HEK293 (cell line): ENCODE data around the gene SERPINB7.

ENCODE experiments used
- CTCF ChIA-PET: fragments of 350-600 bp; formaldehyde crosslinking; extraction: SDS; loops from one replicate; lab custom pipeline; 2021; ENCODE audit warnings: antibody characterized with exemption; lab: Yijun Ruan, JAX
- POLR2A ChIA-PET: fragments of 300-600 bp; formaldehyde crosslinking; extraction: SDS; loops from one replicate; lab custom pipeline; 2020; ENCODE audit warnings: antibody characterized with exemption, inconsistent platforms; lab: Yijun Ruan, JAX
- H3K27ac ChIP-seq: fragments of 200-500 bp; sonication (Bioruptor generic); 2 replicates; pipeline ENCODE4 v1.5.1; 2014; ENCODE audit warnings: low read depth, low read length, control low read depth, inconsistent platforms; ENCODE audit errors: extremely low read depth
- H3K36me3 ChIP-seq, 2 experiments: fragments of 200-500 bp in 1 of 2; sonication (Bioruptor generic) in 1 of 2; 1 replicate in 1 of 2; 2 replicates in 1 of 2; pipeline ENCODE4 v1.5.1; 2014 to 2017; ENCODE audit warnings: inconsistent platforms in 2 of 2, low read length in 2 of 2; ENCODE audit not compliant: control insufficient read depth in 2 of 2, insufficient read depth in 1 of 2
- H3K4me1 ChIP-seq: fragments of 200-500 bp; sonication (Bioruptor generic); 2 replicates; pipeline ENCODE4 v1.5.1; 2014; ENCODE audit warnings: mild to moderate bottlenecking, low read length, inconsistent platforms; ENCODE audit not compliant: control insufficient read depth, insufficient read depth
- H3K4me3 ChIP-seq: 2 replicates; pipeline ENCODE4 v1.5.1; 2011; ENCODE audit warnings: low read depth, mild to moderate bottlenecking, control low read depth, low read length, moderate library complexity
- H3K9me3 ChIP-seq: fragments of 200-500 bp; sonication (Bioruptor generic); 2 replicates; pipeline ENCODE4 v1.5.1; 2014; ENCODE audit warnings: low read depth, low read length, inconsistent platforms; ENCODE audit not compliant: control insufficient read depth, insufficient read depth
- BCL11A ChIP-seq: fragments of 450-650 bp; formaldehyde crosslinking; IDR thresholded peaks from 2 replicates; pipeline ENCODE4 v1.5.1; 2016; ENCODE audit warnings: low read depth, missing biosample characterization, missing genetic modification characterization
- HIC1 ChIP-seq: fragments of 450-650 bp; formaldehyde crosslinking; IDR thresholded peaks from 2 replicates; pipeline ENCODE4 v1.5.1; 2016; ENCODE audit warnings: missing biosample characterization, missing genetic modification characterization
- KLF9 ChIP-seq: fragments of 450-650 bp; formaldehyde crosslinking; IDR thresholded peaks from 2 replicates; pipeline ENCODE4 v1.5.1; 2016; ENCODE audit warnings: missing biosample characterization, missing genetic modification characterization, low read depth
- MYNN ChIP-seq: fragments of 450-650 bp; formaldehyde crosslinking; IDR thresholded peaks from 2 replicates; pipeline ENCODE4 v1.5.1; 2016; ENCODE audit warnings: missing biosample characterization, missing genetic modification characterization, borderline replicate concordance
- SP3 ChIP-seq: fragments of 450-650 bp; formaldehyde crosslinking; IDR thresholded peaks from 2 replicates; pipeline ENCODE4 v1.5.1; 2016; ENCODE audit warnings: missing biosample characterization, missing genetic modification characterization
- WT1 ChIP-seq: fragments of 450-650 bp; formaldehyde crosslinking; IDR thresholded peaks from 2 replicates; pipeline ENCODE4 v1.5.1; 2016; ENCODE audit warnings: missing biosample characterization, missing genetic modification characterization
- ZBTB10 ChIP-seq: fragments of 450-650 bp; formaldehyde crosslinking; IDR thresholded peaks from 2 replicates; pipeline ENCODE4 v1.5.1; 2016; ENCODE audit warnings: missing biosample characterization, missing genetic modification characterization
- ZBTB6 ChIP-seq: fragments of 450-650 bp; formaldehyde crosslinking; IDR thresholded peaks from 2 replicates; pipeline ENCODE4 v1.5.1; 2017; ENCODE audit warnings: missing biosample characterization, missing genetic modification characterization
- ZNF121 ChIP-seq: fragments of 450-650 bp; formaldehyde crosslinking; IDR thresholded peaks from 2 replicates; pipeline ENCODE4 v1.5.1; 2016; ENCODE audit warnings: missing biosample characterization, missing genetic modification characterization
- ZNF274 ChIP-seq, 2 experiments: fragments of 200-500 bp in 1 of 2; fragments of 450-650 bp in 1 of 2; sonication (Bioruptor generic) in 1 of 2; formaldehyde crosslinking in 1 of 2; IDR thresholded peaks; 2 replicates each; pipeline versions ENCODE4 v1.5.1 to v1.6.1; 2014 to 2016; ENCODE audit warnings: borderline replicate concordance in 1 of 2, inconsistent platforms in 1 of 2, low read length in 1 of 2, missing biosample characterization in 1 of 2, missing genetic modification characterization in 1 of 2
- ZNF354C ChIP-seq: fragments of 450-650 bp; formaldehyde crosslinking; IDR thresholded peaks from 2 replicates; pipeline ENCODE4 v1.5.1; 2016; ENCODE audit warnings: missing biosample characterization, missing genetic modification characterization, low read depth, borderline replicate concordance
- ZNF513 ChIP-seq: fragments of 450-650 bp; IDR thresholded peaks from 2 replicates; pipeline ENCODE4 v1.5.1; 2018; ENCODE audit warnings: missing biosample characterization, missing genetic modification characterization
- ZNF555 ChIP-seq: fragments of 450-650 bp; formaldehyde crosslinking; conservative IDR thresholded peaks from 2 replicates; pipeline ENCODE4 v1.5.1; 2017; ENCODE audit warnings: missing biosample characterization, mild to moderate bottlenecking, missing genetic modification characterization, inconsistent platforms
- ZNF639 ChIP-seq: fragments of 450-650 bp; formaldehyde crosslinking; IDR thresholded peaks from 2 replicates; pipeline ENCODE4 v1.5.1; 2016; ENCODE audit warnings: missing biosample characterization, missing genetic modification characterization
- ZNF660 ChIP-seq: fragments of 450-650 bp; IDR thresholded peaks from 2 replicates; pipeline ENCODE4 v1.5.1; 2018; ENCODE audit warnings: missing biosample characterization, mild to moderate bottlenecking, missing genetic modification characterization
- ZXDB ChIP-seq: fragments of 450-650 bp; formaldehyde crosslinking; IDR thresholded peaks from 2 replicates; pipeline ENCODE4 v1.5.1; 2016; ENCODE audit warnings: missing biosample characterization, missing genetic modification characterization
- TF ChIP-seq, protein P1 (sequence below): fragments of 450-650 bp; formaldehyde crosslinking; IDR thresholded peaks from 2 replicates; pipeline ENCODE4 v1.5.1; 2016; ENCODE audit warnings: missing biosample characterization, missing genetic modification characterization
- TF ChIP-seq, protein P2 (sequence below): fragments of 450-650 bp; formaldehyde crosslinking; IDR thresholded peaks from 2 replicates; pipeline ENCODE4 v1.5.1; 2016; ENCODE audit warnings: missing biosample characterization, missing genetic modification characterization

Gene SERPINB7

GRCh38 chr18:63801343-63801742 lies 26.1 kb downstream of the SERPINB7 start (continued):
- no peak for TF ChIP-seq ZXDB (tag by site-specific recombination)

- no peaks in the 10 kb centered on the region for H3K9me3 ChIP-seq
- H3K4me1 ChIP-seq, result no peaks in the 10 kb centered on the region
- TF ChIP-seq ZNF121, result no peak
- TF ChIP-seq ZNF639 (tag by site-specific recombination), result no peak
- no peak for TF ChIP-seq ZNF555 (tag by site-specific recombination)
- TF ChIP-seq ZNF660 (tag by site-specific recombination), result no peak
- TF ChIP-seq KLF9 (tag by site-specific recombination), result no peak
- TF ChIP-seq SP3 (tag by site-specific recombination), result no peak
- TF ChIP-seq, protein P1, sequence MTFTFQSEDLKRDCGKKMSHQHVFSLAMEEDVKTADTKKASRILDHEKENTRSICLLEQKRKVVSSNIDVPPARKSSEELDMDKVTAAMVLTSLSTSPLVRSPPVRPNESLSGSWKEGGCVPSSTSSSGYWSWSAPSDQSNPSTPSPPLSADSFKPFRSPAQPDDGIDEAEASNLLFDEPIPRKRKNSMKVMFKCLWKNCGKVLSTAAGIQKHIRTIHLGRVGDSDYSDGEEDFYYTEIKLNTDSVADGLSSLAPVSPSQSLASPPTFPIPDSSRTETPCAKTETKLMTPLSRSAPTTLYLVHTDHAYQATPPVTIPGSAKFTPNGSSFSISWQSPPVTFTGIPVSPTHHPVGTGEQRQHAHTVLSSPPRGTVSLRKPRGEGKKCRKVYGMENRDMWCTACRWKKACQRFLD, result no peak
- TF ChIP-seq ZNF513 (tag by site-specific recombination), result no peak
- no peak for TF ChIP-seq BCL11A (tag by site-specific recombination)
- TF ChIP-seq, protein P2, sequence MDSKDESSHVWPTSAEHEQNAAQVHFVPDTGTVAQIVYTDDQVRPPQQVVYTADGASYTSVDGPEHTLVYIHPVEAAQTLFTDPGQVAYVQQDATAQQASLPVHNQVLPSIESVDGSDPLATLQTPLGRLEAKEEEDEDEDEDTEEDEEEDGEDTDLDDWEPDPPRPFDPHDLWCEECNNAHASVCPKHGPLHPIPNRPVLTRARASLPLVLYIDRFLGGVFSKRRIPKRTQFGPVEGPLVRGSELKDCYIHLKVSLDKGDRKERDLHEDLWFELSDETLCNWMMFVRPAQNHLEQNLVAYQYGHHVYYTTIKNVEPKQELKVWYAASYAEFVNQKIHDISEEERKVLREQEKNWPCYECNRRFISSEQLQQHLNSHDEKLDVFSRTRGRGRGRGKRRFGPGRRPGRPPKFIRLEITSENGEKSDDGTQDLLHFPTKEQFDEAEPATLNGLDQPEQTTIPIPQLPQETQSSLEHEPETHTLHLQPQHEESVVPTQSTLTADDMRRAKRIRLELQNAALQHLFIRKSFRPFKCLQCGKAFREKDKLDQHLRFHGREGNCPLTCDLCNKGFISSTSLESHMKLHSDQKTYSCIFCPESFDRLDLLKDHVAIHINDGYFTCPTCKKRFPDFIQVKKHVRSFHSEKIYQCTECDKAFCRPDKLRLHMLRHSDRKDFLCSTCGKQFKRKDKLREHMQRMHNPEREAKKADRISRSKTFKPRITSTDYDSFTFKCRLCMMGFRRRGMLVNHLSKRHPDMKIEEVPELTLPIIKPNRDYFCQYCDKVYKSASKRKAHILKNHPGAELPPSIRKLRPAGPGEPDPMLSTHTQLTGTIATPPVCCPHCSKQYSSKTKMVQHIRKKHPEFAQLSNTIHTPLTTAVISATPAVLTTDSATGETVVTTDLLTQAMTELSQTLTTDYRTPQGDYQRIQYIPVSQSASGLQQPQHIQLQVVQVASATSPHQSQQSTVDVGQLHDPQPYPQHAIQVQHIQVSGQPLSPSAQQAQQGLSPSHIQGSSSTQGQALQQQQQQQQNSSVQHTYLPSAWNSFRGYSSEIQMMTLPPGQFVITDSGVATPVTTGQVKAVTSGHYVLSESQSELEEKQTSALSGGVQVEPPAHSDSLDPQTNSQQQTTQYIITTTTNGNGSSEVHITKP, result no peak
- TF ChIP-seq ZNF354C (tag by site-specific recombination), result no peak
- no peak for TF ChIP-seq ZXDB (tag by site-specific recombination)
- TF ChIP-seq ZNF274 (IDR thresholded peaks at IDR 0.05; ENCODE audit: low read length), result no peak
- TF ChIP-seq ZNF274 (tag by site-specific recombination; IDR thresholded peaks at IDR 0.05; ENCODE audit: borderline replicate concordance), result no peak
- no peak for TF ChIP-seq WT1 (tag by site-specific recombination)
- no peak overlapping the region for H3K27ac ChIP-seq
- H3K4me3 ChIP-seq, result no peak overlapping the region
- CTCF ChIA-PET, result interaction anchor here (0.5 kb wide), 1 partner anchor 257 kb away, joined by 3 read pairs; no protein-coding TSS in a partner anchor
- POLR2A ChIA-PET, result no interaction called here
- no peaks in the 10 kb centered on the region for H3K36me3 ChIP-seq
These were observed 32.9 kb downstream of the SERPINB7 start for GRCh38 chr18:63808125-63808524.

- ChIA-PET POLR2A (no interaction called here), CTCF (interaction anchor here (0.7 to 0.9 kb wide), 2 partner anchors 16 to 299 kb away, joined by 3 read pairs; no protein-coding TSS in a partner anchor)
- H3K4me3 ChIP-seq, result no peak overlapping the region
- no peak overlapping the region for H3K27ac ChIP-seq
- H3K9me3 ChIP-seq, result no peaks in the 10 kb centered on the region
- no peaks in the 10 kb centered on the region for H3K36me3 ChIP-seq
- no peaks in the 10 kb centered on the region for H3K4me1 ChIP-seq
- no peak for TF ChIP-seq ZBTB6
- TF ChIP-seq ZBTB10, result no peak
- no peak for TF ChIP-seq HIC1
- no peak for TF ChIP-seq MYNN (tag by site-specific recombination)
These were observed 42.3 kb downstream of the SERPINB7 start for GRCh38 chr18:63817441-63818051.
